DMS153 (cell line): ENCODE results near the gene RAP1GAP2.
"Not testable (repeated sequence)": the region's sequence is repeated elsewhere in the genome, so short reads cannot be mapped to it uniquely, and the experiment has no call there.

ENCODE experiments used
- DNase-seq: peaks from one replicate; lab custom pipeline; 2025; lab: John Stamatoyannopoulos, UW

Gene RAP1GAP2

DNA sequence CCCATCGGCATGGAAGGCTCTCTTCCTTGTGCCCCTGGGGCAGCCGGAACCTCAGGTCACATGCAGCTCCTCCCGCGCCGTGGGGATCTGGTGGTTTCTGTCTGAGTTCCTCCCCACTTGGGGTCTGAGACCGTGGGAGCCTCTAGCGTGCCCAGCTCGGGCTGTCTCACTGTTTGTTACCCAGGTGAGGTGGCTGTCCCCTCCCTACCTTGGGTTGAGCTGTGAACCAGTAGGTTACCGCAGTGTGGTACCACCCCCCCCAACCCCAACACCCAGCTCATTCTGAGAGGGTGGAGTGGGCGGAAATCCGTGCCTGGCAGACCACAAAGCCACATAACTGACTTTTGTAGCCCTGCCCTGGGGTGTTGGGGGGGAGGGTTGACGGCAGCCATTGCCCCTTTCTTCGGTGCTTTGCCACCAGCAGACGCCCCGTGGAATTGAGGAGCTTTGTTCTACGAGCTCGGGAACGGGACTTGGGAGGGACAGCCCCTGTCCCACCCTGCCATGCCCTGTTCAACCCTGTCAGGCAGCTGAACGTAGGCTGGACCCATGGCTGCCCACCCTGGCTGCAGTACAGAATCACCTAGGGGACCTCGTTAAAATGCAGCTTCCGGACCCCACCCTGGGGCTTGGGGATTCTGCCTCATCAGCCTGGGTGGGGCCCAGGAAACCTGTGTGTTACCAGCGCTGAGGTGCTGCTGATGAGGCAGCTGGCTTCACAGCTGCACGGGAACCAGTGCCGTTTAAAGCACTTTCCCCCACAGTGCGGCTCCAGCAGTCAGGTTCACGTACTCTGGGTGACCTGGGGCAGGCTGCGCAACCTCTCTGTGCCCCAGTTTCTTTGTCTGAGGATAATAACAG, 18.5 kb downstream of the RAP1GAP2 start:
- no peak for DNase-seq

DNA sequence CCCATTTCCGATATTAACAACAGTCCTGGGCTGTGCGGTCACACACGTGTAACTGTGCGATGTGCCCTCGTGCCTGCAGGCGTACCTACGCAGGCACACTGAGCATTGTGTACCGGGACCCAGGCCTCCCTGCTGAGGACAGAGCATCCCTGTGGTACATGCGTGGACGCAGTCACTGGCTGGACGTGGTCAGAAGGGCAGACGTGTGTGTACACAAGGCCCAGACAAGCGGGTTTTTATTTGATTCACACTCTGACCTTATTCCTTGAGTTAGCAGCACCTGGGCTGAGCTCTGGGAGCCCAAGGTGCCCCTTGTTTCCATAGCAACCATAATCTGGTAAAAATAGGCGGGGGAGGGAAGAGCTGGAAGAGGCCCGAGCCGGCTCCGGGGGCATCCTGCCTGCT, 19.5 kb downstream of the RAP1GAP2 start:
- no peak for DNase-seq

DNA sequence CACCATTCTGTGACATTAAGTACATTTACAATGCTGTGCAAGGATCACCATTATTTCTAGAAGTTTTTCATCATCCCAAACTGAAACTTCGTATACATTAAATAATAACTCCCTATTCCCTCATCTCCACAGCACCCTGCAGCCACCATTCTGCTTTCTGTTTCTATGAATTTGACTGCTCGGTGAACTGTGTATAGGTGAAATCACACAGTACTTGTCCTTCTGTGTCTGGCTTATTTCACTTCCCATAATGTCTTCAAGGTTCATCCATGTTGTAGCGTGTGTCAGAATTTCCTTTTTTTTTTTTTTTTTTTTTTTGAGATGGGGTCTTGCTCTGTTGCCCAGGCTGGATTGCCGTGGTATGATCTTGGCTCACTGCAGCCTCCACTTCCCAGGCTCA, 20.4 kb downstream of the RAP1GAP2 start:
- no peak for DNase-seq

DNA sequence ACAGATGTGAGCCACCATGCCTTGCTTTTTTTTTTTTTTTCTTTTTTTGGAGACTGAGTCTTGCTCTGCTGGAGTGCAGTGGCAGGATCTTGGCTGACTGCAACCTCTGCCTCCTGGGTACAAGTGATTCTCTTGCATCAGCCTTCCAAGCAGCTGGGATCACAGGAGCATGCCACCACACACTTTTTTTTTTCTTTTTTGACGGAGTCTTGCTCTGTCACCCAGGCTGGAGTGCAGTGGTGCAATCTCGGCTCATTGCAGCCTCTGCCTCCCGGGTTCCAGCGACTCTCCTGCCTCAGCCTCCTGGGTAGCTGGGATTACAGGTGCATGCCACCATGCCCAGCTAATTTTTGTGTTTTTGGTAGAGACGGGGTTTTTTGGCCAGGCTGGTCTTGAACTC, 23.1 kb downstream of the RAP1GAP2 start:
- not testable (repeated sequence) for DNase-seq

DNA sequence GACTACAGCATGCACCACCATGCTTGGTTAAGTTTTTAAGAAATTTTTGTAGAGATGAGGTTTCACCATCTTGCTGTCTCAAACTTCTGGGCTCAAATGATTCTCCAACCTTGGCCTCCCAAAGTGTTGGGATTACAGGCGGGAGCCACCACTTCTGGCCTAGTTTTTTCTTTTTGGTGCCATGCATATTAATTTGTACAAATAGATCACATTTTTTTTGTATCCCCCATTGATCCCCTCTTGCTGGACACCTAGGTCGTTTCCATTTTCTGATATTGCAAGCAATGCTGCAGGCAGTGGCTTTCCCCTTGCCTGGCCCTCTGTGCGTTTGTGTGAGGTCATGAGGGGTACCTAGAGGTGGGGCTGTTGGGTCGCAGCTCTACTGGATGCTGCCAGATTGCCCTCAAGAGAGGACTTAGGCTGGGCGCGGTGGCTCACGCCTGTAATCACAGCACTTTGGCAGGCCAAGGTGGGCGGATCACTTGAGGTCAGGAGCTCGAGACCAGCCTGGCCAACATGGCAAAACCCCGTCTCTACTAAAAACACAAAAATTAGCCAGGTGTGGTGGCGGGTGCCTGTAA, 23.8 kb downstream of the RAP1GAP2 start:
- DNase-seq = no peak

DNA sequence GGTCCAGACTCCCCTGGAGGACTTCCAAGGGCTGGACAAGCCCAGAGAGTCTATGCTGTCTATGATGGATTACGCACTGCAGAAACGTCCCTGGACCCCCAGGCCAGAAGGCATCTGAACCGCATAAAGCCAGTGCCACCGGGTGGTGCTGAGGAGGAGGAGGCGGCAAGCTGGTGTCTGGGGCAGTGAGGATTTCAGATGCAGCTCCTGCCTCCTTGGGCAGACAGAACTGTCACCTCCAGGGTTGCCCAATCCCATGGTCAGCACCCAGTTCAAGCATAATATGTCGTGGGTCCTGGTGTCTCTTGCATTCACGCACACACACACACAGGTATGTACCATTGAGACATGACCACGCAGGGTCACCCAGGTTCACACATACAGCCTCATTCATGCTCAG, 25.6 kb downstream of the RAP1GAP2 start:
- no peak for DNase-seq

DNA sequence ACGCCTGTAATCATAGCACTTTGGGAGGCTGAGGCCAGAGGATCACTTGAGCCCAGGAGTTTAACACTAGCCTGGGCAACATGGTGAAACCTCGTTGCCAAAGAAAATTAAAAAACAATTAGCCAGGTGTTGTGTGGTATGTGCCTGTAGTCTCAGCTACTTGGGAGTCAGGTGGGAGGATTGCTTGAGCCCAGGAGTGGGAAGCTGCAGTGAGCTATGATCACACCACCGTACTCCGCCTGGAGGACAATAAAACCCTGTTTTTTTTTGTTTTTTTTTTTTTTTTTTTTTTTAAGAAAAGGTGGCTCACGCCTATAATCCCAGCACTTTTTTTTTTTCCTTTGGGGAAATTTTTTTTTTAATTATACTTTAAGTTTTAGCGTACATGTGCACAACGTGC, 26.1 kb downstream of the RAP1GAP2 start:
- no peak for DNase-seq

DNA sequence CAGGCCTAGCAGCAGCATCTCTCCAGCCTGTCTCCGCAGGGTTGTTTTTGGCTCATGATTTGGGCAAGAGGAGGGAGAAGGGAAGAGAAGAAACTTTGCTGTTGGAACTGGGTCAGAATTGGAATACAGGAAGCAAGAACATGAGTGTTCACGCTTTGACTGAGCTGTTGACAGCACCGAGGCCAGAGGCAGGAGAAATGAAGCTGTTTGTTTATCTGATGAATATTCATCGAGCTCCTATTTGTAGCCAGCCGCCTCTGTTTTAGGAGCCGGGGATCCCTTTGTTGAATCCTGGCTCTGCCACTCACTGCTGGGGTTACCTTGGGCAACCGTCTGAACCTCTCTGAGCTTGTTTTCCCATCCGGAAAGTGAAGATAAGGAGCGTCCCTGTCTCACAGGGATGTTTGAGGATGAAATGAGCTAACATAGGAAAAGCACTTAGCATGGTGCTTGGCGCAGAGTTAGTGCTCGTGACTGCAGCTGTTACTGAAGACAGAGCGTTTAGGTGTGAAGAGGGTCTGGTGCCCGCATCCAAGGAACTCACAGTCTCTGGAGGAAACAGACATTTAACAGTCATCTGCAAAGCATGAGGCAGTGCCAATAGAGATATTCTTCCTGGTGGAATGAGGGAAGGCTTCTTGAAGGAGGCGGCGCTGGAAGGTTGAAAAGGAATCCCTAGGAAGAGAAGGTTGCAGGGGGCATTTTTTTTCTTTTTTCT, 29.2 kb downstream of the RAP1GAP2 start:
- no peak for DNase-seq

DNA sequence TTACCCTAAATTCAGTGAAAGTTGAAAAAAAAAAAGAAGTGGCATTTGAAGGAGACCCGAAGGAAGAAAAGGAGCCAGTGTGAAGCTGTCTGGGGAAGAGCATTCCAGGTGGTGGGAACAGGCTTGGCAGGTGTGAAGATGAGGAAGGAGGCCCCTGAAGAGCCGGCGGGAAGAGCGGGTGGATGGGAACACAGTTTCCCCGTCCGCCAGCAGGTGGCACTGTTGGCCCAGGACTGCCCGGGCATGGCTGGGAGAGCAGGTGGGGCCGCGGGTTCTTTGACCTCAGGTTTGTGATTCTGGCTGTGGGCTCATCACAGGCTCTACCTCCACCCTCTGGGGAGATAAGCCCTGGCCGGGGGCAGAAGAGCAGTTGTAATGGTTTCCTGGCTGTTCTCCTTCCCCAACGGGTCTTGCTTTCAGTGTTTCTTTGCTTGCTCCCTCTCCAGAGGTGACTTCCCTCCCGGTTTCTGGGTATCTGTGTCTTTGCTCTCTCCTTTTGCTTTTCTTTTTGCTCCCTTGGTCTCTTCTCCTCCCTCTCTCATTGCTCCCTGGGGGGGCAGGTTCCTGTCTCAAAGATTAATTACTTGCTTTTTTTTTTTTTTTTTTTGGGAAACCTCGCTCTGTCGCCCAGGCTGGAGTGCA, 32.3 kb downstream of the RAP1GAP2 start:
- DNase-seq = peak; percentile 7

DNA sequence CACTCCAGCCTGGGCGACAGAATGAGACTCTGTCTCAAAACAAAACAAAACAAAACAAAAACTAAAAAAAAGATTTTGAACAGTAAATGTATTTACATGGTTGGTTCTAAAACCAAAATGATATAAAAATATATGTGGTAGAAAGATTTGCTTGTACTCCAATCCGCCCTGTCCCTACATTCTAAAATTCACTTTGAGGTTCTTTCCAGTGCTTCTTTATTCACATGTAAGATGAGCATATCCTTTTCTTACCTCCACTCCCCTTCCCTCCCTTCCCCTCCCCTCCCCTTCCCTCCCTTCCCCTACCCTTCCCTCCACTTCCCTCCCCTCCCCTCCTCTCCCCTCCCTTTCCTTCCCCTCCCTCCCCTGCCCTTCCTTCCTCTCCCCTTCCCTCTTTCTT, 34.4 kb downstream of the RAP1GAP2 start:
- no peak for DNase-seq

DNA sequence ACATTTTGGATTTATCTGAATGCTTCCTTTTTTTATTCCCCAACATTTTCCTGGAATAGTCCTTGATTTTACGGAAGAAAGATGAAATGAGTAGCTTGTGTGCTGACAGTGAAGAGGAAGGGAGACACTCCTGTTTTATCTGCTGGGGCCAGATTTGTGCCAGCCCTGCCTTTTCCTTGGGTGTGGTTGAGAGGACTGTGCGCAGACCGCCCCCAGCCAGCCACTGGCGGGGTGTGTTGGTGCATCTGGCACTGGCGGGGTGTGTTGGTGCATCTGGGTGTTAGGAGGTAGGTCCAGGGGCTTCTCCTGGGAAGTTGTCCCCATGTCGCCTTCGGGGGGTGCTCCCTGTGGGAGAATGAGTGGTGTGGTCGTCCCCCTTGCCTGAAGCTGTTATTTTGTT, 39.5 kb downstream of the RAP1GAP2 start:
- no peak for DNase-seq

DNA sequence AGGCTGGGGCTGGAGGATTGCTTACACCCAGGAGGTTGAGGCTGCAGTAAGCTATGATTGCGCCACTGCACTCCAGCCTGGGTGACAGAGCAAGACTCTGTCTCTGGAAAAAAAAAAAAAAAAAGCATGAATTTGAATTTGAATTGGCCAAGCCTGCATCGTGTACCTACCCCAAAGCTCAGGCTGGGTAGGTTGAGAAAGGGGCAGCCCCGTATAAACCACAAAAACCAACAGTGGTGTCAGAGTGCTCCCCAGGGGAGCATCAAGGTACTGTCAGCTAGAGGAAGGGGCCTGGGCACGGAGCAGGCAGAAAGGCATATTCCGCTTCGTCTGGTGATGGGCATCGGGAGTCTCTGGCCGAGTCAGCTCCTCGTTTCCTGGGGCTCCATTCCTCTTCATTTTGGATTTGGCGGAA, 40.9 kb downstream of the RAP1GAP2 start:
- DNase-seq = no peak

DNA sequence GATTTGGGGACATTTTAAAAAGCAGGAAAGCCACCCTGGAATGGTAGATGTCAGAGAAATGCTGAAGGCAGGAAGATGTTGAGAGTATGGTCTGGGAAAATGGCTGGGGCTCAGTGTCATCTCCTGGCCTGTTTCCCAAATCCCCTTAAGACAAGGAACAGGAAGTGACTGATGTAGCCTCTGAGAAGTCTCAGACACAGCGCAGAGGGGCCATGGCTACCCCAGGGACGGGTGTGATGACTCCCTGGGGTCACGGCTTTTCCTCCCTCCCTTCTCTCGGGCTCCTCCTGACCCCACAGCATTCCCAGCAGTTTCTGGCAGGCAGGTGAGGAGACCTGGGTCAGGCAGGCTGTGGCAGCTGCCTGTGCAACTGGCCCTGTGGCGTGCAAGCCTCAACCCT, 45.4 kb downstream of the RAP1GAP2 start:
- DNase-seq = no peak

DNA sequence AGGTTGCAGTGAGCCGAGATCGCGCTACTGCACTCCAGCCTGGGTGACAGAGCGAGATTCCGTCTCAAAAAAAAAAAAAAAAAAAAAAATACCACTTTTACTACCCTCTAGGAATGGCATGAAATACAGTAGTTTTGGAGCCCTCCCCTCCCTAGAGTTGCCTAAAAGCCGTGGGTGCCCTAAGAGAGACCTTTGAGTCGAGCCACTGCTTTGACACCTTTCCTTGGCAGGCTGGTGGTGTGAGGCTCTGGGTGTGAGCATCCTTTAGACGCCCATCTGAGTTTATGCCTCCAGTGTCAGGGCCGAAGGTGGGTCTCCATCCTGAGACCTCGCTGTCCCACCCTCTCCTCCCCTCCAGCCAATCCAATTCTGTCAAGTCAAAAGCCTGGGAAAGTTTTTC, 46.2 kb downstream of the RAP1GAP2 start:
- no peak for DNase-seq

DNA sequence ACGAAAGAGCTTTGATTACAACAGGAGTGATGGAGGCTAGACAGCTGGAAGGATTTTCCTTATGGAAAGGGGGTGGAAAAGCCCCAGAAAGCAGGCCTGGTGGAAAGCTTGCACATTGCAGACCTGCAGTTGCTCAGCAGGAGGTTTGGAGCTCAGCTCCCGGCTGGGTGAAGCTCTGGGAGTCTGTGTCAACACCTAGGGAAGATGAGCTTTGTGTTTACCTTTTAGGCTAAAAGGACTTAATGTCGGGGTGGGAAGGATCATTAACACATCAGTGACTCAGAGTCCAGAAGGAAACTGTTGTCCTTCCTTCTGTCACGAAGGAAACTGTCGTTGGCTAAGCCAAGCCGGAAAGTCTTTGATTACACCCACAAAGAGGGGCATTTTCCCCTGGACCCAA, 48.2 kb downstream of the RAP1GAP2 start:
- DNase-seq = peak; percentile 51

DNA sequence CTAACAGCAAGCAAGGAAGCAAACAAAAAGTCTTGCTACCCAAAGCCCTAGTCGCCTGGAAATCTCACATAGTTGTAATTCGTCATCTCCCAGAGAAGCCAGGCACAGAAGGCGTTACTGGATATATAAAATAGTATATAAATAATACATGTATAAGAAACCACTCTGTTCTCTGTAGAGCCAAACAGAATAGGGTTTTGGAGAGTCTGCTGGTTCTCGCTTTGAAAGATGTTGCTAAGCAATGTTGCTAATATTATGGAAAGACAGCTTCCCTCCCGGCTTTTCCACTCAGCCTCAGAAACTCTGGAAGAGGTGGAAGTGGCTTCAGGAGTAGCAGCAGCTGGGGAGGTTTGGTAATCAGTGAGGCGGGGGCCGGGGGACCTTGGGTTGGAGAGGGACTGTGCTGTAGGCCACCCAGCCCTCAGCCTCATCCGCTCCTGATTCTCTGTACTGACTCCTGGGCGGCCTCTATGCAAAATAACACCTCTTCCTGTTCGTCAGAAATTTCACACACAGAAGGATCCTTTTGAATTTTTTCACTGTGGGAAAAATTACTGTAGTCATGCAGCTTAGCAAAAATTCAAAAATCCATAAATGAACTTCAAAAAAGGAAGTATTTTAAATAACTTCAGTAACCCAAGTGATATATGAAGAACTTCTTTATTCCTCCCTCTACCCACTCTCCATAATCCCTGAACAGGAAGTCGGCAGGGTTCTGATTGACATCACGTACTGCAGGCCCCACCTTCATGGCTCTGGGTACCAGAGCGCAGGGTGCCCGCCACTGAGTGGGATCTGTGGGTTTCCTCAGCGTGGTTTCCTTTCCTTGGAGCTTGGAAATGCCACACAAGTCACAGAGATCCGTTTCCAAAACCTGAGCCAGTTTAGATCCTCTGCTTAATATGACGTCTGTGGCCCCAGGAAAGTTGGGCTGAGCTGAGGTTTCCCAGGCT, 51.4 kb downstream of the RAP1GAP2 start:
- no peak for DNase-seq

DNA sequence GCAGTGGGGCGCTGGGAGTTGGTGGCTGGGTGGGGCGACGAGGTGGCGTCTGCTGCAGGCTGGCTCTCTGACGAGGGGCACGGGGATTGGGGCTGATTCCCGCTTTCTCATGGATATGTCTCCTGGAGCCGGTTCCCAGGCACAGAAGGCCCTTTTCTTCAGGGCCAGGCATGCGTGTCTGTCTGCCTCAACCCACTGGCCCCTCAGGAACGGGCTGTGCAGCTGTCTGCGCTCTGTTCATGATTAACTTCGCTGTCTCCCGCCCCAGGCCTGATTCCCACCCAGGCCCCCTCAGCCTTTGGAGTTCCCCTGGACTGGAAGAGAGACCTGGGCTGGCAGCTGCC, 53.1 kb downstream of the RAP1GAP2 start:
- DNase-seq = no peak

DNA sequence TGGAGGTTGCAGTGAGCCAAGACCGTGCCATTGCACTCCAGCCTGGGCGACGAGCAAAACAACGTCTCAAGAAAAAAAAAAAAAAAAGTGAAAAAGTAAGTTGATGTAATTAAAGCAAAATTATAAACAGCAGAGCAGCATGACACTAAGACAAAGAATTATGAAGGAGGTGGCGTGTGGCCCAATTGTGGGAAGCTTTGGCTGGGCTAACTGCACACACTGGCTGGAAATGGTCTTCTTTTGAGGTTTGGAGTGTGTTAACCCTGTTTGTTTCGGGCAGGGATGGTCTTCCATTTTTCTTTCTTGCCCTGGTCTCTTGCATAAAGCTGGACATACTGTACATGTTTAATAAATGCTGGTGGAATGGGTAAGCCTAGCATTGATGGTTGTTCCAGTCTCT, 54.8 kb downstream of the RAP1GAP2 start:
- DNase-seq = no peak

DNA sequence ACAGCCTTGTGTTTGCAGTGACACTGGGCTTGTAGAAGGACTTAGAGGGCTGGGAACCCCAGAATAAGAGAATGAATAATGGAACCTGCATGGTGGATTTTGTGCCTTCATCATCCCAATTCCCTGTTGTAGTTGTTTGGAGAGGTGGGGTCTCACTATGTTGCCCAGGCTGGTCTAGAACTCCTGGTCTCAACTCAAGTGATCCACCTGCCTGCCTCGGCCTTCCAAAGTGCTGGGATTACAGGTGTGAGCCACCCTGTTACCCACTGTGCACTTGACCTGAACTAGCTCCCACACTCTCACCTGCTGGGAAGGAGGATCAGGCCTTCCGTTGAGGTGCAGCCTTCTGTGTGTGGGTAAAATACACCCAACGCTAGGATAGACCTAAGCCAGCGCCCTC, 55.4 kb downstream of the RAP1GAP2 start:
- no peak for DNase-seq

DNA sequence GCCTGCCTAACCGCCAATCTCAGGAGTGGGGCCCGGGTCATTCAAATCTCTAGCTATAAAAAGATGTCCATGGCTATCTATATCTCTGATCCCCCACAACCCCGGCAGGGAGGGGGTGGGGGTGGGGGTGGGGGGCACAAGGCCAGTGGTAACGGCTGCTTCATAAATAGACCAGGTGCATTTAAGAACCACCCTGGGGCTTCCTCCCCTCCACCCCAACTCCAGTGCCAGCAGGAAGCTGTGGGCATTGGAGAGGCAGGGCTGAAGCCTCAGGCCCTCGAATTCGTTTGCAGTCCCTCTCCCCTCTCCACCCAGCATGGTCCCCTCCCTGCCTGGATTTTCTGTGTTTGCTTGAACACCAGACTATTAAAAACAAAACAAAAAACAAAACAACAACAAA, 56.0 kb downstream of the RAP1GAP2 start:
- no peak for DNase-seq

DNA sequence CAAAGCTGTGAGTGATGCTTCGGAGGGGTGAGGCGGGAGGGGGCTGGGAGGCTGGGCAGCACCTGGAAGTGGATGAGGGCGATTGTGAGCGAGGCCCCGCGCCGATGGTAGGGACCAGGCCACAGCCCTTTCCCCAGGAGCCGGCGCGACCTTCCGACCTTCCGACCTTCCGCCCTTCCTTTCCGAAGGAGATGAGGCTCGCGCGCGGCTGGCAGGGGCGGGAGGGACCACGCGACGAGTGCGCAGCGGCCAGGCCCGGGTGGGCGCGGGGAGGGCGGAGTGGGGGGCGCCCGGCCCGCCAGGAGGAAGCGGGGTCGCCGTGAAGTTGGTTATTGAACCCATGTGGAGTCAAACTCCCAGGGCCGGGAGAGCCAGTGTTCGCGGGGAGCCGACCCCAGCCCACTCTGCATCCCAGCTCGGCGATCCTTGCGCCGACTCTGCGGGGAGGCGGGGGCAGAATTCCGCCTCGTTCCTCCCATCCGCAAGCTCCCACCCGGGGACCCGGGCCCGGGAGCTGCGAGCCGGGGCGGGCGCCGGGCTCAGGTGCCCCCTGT, 56.6 kb downstream of the RAP1GAP2 start:
- DNase-seq = no peak
